Measurements from ENCODE around the gene PKP3.

The PKP3 gene

GRCh38 chr11:367956-368413, 26.0 kb upstream of the PKP3 start:
- no peak for TF ChIP-seq CTCF (conservative IDR thresholded peaks at IDR 0.05)
- no peak overlapping the region for H3K27ac ChIP-seq

GRCh38 chr11:368414-369335, 25.3 kb upstream of the PKP3 start:
- no peak overlapping the region; the same call in 1 of the 2 replicates for H3K27ac ChIP-seq
- no peak for TF ChIP-seq CTCF (conservative IDR thresholded peaks at IDR 0.05)

- peak within 1 kb of the TSS; percentile 60; the same call in 1 of the 2 replicates for H3K27ac ChIP-seq
- TF ChIP-seq CTCF (conservative IDR thresholded peaks at IDR 0.05): no peak
These were observed 24.5 kb upstream of the PKP3 start, which contains the start of gene B4GALNT4 for GRCh38 chr11:369336-370018. B4GALNT4 (plus strand) TSS chr11:369499; CDS start chr11:369804, 305 bp downstream.

- H3K27ac ChIP-seq: peak overlapping the region; percentile 60; the same call in 1 of the 2 replicates
- TF ChIP-seq CTCF (conservative IDR thresholded peaks at IDR 0.05): no peak
These were observed 23.7 kb upstream of the PKP3 start for GRCh38 chr11:370070-370941.

GRCh38 chr11:371051-371450, 23.0 kb upstream of the PKP3 start:
- no peak for TF ChIP-seq CTCF (conservative IDR thresholded peaks at IDR 0.05)
- peak overlapping the region; percentile 60; the same call in 1 of the 2 replicates for H3K27ac ChIP-seq

- TF ChIP-seq CTCF (conservative IDR thresholded peaks at IDR 0.05): no peak
- no peak overlapping the region for H3K27ac ChIP-seq
These were observed 22.1 kb upstream of the PKP3 start for GRCh38 chr11:371716-372590.

Data from VCaP (cell line).